Stomach (tissue), 19 donors: ENCODE measurements around the gene KCNK5. TPM values are rescaled to one million over a fixed set of nuclear protein-coding genes. Genes with fewer than 3 reads are reported as not detected.

ENCODE experiments used
- DNase-seq, 2 donors: peaks; one replicate each; pipeline versions ENCODE4 v3.0.0 to v3.0.0-alpha.2; 2013 to 2019
- H3K27ac ChIP-seq, 5 donors: fragments of 200-600 bp in 4 of 5; sonication (generic) in 4 of 5; one replicate each; pipeline ENCODE4 v1.5.1; 2013 to 2019; ENCODE audit warnings: mild to moderate bottlenecking in 1 of 5, moderate library complexity in 1 of 5
- H3K27me3 ChIP-seq, 3 donors: fragments of 200-600 bp; sonication (generic); one replicate each; pipeline ENCODE4 v1.5.1; 2017 to 2019; ENCODE audit warnings: mixed run types in 1 of 3
- H3K36me3 ChIP-seq, 4 donors: fragments of 200-600 bp; sonication (generic); 1 replicate in 3 of 4; 2 replicates in 1 of 4; pipeline ENCODE4 v1.5.1; 2016 to 2019
- H3K4me1 ChIP-seq, 4 donors: fragments of 200-600 bp; sonication (generic); one replicate each; pipeline ENCODE4 v1.5.1; 2016 to 2019
- H3K4me3 ChIP-seq, 4 donors: fragments of 200-600 bp; sonication (generic) in 3 of 4; one replicate each; pipeline ENCODE4 v1.5.1; 2016 to 2019; ENCODE audit warnings: mild to moderate bottlenecking in 1 of 4
- H3K9me3 ChIP-seq, 4 donors: fragments of 200-600 bp; sonication (generic); one replicate each; pipeline ENCODE4 v1.5.1; 2016 to 2019
- CTCF ChIP-seq, 7 experiments: fragments of 450-650 bp in 4 of 7; fragments of 200-600 bp in 3 of 7; sonication (generic) in 3 of 7; IDR thresholded peaks; one replicate each; pipeline ENCODE4 v1.5.1; 2016 to 2019; ENCODE audit warnings: antibody characterized with exemption in 7 of 7, control low read depth in 2 of 7, mild to moderate bottlenecking in 1 of 7
- EP300 ChIP-seq: sonication (generic); formaldehyde crosslinking; IDR thresholded peaks from one replicate; pipeline ENCODE4 v1.6.1; 2017; ENCODE audit warnings: antibody characterized with exemption
- POLR2A ChIP-seq, 4 donors: fragments of 450-650 bp; IDR thresholded peaks; one replicate each; pipeline ENCODE4 v1.6.1; 2016; ENCODE audit warnings: antibody characterized with exemption in 4 of 4, control low read depth in 2 of 4, mild to moderate bottlenecking in 1 of 4, moderate library complexity in 1 of 4
- POLR2AphosphoS5 ChIP-seq, 3 donors: sonication (generic); formaldehyde crosslinking; IDR thresholded peaks; one replicate each; pipeline ENCODE4 v1.6.1; 2016; ENCODE audit warnings: antibody characterized with exemption in 3 of 3
- WGBS, 5 donors: extraction: QIAGEN DNeasy Blood & Tissue Kit in 3 of 5; methylation state at CpG; one replicate each; pipeline versions ENCODE4 v1.1.5 to v1.1.7; 2013 to 2018; 5-methylcytosine and 5-hydroxymethylcytosine counted together
- intact Hi-C: fragments of 100-400 bp; cut with DNase I; formaldehyde crosslinking; loops from one replicate; pipeline ENCODE4 v1.15.1; 2023; ENCODE audit warnings: low total_unique reads
- long read RNA-seq, 10 donors: transcript quantifications; one replicate each; lab custom pipeline, GENCODE V29; 2026
- polyA plus RNA-seq, 3 donors: library from polyadenylated mRNA; stranded (reverse); fragments of 200-250 nt; gene quantifications; one replicate each; pipeline ENCODE4 v1.2.3, GENCODE V29; 2013
- total RNA-seq, 5 donors: library from RNA; depleted of rRNA; stranded (reverse); fragments of >200 nt; gene quantifications; one replicate each; pipeline versions ENCODE4 v1.1.0 to v1.2.3, GENCODE V29; 2014 to 2016
- donor health status: healthy with polysubstance abuse.
- donor health status: Bipolar disorder and iron deficiency.
- donor health status: healthy.

KCNK5 gene
- total RNA-seq: 10 to 100 TPM in 4 of 5 donors, 1 to 10 TPM in 1; 6.7 to 30.7 (median 15.8) TPM
- 1 to 10 TPM; 4.9 to 6.0 (median 5.3) TPM for polyA plus RNA-seq
- long read RNA-seq, donor 1, partial matches to known transcripts: 0 of 1 reads
- long read RNA-seq, donor 1, other reads (novel, unspliced or antisense): 0 of 1 reads
- long read RNA-seq, donor 2, partial matches to known transcripts: 5 of 5 reads
- long read RNA-seq, donor 2, other reads (novel, unspliced or antisense): 0 of 5 reads
- long read RNA-seq, donor 3: 0 reads
- long read RNA-seq, donor 4: 0 reads
- long read RNA-seq, donor 5, partial matches to known transcripts: 0 of 3 reads
- long read RNA-seq, donor 5, other reads (novel, unspliced or antisense): 0 of 3 reads
- long read RNA-seq, donor 6, transcript KCNK5-201 (5 exons, 3,756 nt): major isoform, 5 of 21 reads
- long read RNA-seq, donor 6, partial matches to known transcripts: 16 of 21 reads
- long read RNA-seq, donor 6, other reads (novel, unspliced or antisense): 0 of 21 reads
- long read RNA-seq, donor 7: 0 reads
- long read RNA-seq, donor 8, partial matches to known transcripts: 0 of 1 reads
- long read RNA-seq, donor 8, other reads (novel, unspliced or antisense): 0 of 1 reads
- long read RNA-seq, donor 9: 0 reads
- long read RNA-seq, donor 10: 0 reads

- H3K27me3 ChIP-seq: peaks cover 0 to 44% (median 15%) of the 10 kb centered on the region in 3 donors
- intact Hi-C loops: no loop called here
- H3K9me3 ChIP-seq: no peaks in the 10 kb centered on the region
- H3K4me3 ChIP-seq: peak within 1 kb of the TSS; percentile 46 to 78 (median 54)
- peak; percentile 89 to 95 for DNase-seq
- no peak for TF ChIP-seq POLR2A (IDR thresholded peaks at IDR 0.05)
- no peak for TF ChIP-seq EP300
- peak in 5 of 7 experiments; percentile 53 to 79 (median 73) for TF ChIP-seq CTCF (IDR thresholded peaks at IDR 0.05)
- TF ChIP-seq POLR2AphosphoS5 (IDR thresholded peaks at IDR 0.05): peak in 2 of 3 donors; percentile 82 to 86
- H3K27ac ChIP-seq: peak within 1 kb of the TSS; percentile 62 to 84 (median 69)
- H3K4me1 ChIP-seq: peaks cover 21 to 58% (median 33%) of the 10 kb centered on the region in 4 donors
- H3K36me3 ChIP-seq: no peaks in the 10 kb centered on the region
- 1 to 2% (median 1%) methylated on average over 36 to 73 of the region's 73 CpGs for WGBS, 5 donors
Measured at GRCh38 chr6:39228992-39229767, at the start of gene KCNK5. KCNK5 (minus strand) TSS chr6:39229475; CDS start chr6:39229111, 364 bp downstream.

- TF ChIP-seq CTCF (IDR thresholded peaks at IDR 0.05): no peak
- TF ChIP-seq POLR2A (IDR thresholded peaks at IDR 0.05): no peak
- TF ChIP-seq POLR2AphosphoS5 (IDR thresholded peaks at IDR 0.05): no peak
- TF ChIP-seq EP300: no peak
- no peaks in the 10 kb centered on the region for H3K9me3 ChIP-seq
- peak in 1 of 2 donors; percentile 43 for DNase-seq
Measured at GRCh38 chr6:39276379-39276995, 47.2 kb upstream of the KCNK5 start.

GRCh38 chr6:39274903-39275302 lies 45.6 kb upstream of the KCNK5 start:
- no peak for TF ChIP-seq EP300
- TF ChIP-seq POLR2A (IDR thresholded peaks at IDR 0.05): no peak
- no peak for TF ChIP-seq CTCF (IDR thresholded peaks at IDR 0.05)
- H3K27me3 ChIP-seq: peaks cover 0 to 6% (median 0%) of the 10 kb centered on the region in 3 donors
- no peaks in the 10 kb centered on the region for H3K36me3 ChIP-seq
- H3K27ac ChIP-seq: no peak overlapping the region
- H3K9me3 ChIP-seq: no peaks in the 10 kb centered on the region
- 71 to 91% (median 82%) methylated on average over 1 to 3 of the region's 3 CpGs for WGBS, 5 donors
- intact Hi-C loops: no loop called here
- no peak overlapping the region for H3K4me3 ChIP-seq
- DNase-seq: no peak
- peaks cover 0 to 7% (median 0%) of the 10 kb centered on the region in 4 donors for H3K4me1 ChIP-seq

More at GRCh38 chr6:39276379-39276995, 47.2 kb upstream of the KCNK5 start:
- 62 to 89% (median 76%) methylated on average over 3 of the region's 3 CpGs for WGBS, 5 donors
- peak overlapping the region in 2 of 5 donors; percentile 20 to 43 for H3K27ac ChIP-seq
- intact Hi-C loops: no loop called here
- peaks cover 0 to 14% (median 0%) of the 10 kb centered on the region in 3 donors for H3K27me3 ChIP-seq
- peaks cover 0 to 19% (median 9%) of the 10 kb centered on the region in 4 donors for H3K4me1 ChIP-seq
- H3K4me3 ChIP-seq: no peak overlapping the region
- no peaks in the 10 kb centered on the region for H3K36me3 ChIP-seq
